ENCODE results near the gene PROCR.
"Not testable (repeated sequence)": the region's sequence is repeated elsewhere in the genome, so short reads cannot be mapped to it uniquely, and the experiment has no call there.

Gene PROCR

DNA sequence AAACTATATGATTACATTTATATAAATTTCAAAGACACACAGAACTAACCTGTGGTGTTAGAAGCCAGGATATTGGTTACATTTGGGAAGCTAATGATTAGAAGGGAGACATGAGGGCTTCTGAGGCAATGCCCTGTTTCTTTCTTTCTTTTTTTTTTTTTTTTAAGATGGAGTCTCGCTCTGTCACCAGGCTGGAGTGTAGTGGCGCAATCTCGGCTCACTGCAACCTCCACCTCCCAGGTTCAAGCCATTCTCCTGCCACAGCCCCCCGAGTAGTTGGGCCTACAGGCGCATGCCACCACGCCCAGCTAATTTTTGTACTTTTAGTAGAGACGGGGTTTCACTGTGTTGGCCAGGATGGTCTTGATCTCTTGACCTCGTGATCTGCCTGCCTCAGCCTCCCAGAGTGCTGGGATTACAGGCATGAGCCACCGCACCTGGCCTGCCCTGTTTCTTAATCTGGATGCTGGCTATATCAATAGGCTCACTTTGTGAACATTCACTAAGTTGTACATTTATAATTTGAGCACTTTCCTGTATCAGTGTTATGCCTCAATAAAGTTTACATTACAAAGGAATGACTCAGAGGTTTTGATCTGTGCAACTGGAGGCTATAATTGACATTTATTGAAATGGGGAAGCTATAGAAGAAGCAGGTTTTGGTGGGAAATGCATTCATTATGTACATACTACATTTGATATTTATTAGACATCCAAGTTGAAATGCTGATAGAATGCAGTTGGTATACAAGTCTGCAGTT lies 21.3 kb downstream of the PROCR start:
- DNase-seq: not testable (repeated sequence)

DNA sequence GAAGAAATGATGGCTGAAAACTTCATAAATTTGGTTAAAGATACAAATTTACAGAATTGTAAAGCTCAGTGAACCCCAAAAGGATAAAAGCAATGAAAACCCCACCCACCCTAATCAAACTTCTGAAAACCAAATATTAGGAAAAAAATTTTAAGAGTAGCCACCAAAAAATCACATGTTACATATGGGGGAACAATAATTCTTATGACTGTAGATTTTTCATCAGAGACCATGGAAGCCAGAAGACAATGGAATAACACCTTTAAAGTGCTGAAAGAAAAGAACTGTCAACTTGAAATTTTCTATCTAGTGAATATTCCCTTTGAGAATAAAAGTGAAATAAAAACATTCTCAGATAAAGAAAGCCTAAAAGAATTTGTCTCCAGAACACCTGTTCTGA lies 24.4 kb downstream of the PROCR start:
- DNase-seq: no peak

DNA sequence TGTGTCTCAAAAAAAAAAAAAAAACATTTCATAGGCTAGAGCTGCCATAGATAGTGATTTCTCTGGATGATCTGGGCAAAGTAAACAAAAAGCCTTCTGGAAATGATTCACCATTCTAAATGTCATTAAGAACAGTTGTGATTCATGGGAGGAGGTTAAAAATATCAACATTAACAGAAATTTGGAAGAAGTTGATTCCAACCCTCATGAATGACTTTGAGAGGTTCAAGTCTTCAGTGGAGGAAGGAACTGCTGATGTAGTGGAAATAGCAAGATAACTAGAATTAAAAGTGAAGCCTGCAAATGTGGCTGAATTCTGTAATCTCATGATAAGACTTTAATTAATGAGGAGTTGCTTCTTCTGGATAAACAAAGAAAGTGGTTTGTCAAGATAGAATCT lies 27.9 kb downstream of the PROCR start:
- DNase-seq: no peak

DNA sequence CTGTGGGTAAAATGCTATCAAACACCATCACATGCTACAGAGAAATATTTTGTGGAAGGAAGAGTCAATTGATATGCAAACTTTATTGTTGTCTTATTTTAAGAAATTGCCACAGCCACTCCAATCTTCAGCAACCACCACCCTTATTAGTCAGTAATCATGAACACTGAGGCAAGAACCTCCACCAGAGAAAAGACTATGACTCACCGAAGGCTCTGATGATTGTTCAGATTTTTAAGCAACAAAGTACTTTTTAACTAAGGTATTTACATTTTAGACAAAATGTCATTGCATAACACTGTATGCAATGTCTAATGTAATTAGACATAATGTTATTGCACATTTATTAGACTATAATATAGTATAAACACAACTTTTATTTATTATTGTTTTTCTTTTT lies 28.4 kb downstream of the PROCR start:
- no peak for DNase-seq

DNA sequence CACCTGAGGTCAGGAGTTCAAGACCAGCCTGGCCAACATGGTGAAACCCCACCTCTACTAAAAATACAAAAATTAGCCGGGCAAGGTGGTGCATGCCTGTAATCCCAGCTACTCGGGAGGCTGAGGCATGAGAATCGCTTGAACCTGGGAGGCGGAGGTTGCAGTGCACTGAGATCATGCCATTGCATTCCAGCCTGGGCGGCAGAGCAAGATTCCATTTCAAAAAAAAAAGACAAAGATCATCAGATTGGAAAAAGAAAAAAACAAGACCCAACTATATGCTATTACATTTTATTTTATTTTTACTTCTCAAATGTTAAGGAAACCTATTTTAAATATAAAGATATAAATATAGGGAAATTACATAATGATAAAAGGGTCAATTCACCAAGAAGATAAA lies 29.6 kb downstream of the PROCR start:
- not testable (repeated sequence) for DNase-seq

DNA sequence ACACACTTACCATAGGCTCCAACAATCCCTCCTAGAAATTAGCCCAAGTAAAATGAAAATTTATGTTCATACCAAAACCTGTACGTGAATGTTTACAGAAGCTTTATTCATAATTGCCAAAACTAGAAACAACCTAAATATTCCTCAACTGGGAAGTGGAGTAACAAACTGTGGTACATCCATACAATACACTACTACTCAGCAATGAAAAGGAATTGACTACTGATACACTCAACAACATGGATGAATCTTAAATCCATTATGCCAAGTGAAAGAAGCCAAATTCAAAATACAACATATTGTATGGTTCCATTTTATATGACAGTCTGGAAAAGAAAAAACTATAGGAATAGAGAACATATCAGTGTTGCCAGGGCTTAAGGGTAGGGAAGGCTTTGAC lies 34.9 kb downstream of the PROCR start:
- no peak for DNase-seq

DNA sequence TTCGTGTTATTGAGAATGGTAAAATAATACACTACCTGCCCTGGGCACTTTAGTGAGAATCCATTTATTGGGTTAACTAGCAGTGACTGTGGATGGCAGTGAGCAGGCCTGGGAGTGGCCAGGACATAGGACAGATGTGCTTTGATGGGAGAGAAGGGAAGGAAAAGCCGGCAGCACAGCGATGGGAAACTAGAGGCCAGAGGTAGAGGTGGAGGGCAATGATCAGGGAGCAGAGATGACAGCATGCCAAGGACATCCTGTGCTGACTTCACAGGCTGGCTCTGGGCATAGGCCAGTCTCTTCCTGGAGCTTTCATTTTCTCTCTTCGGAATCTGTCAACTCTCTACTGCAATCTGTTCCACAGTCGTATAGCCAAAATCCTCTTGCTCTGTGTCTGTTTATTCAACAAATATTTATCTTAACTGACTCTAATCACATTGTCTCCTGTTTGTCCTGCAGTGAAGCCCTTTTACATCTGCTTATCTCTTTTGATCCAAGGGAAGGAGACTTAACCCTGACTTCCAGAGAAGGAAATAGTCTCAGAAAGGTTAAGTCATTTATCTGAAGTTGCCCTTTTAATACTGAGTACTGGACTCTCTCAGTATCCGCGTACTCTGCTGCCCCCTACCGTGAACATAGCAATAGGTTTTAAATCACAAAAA lies 36.2 kb downstream of the PROCR start:
- DNase-seq: peak; percentile 67 to 81

DNA sequence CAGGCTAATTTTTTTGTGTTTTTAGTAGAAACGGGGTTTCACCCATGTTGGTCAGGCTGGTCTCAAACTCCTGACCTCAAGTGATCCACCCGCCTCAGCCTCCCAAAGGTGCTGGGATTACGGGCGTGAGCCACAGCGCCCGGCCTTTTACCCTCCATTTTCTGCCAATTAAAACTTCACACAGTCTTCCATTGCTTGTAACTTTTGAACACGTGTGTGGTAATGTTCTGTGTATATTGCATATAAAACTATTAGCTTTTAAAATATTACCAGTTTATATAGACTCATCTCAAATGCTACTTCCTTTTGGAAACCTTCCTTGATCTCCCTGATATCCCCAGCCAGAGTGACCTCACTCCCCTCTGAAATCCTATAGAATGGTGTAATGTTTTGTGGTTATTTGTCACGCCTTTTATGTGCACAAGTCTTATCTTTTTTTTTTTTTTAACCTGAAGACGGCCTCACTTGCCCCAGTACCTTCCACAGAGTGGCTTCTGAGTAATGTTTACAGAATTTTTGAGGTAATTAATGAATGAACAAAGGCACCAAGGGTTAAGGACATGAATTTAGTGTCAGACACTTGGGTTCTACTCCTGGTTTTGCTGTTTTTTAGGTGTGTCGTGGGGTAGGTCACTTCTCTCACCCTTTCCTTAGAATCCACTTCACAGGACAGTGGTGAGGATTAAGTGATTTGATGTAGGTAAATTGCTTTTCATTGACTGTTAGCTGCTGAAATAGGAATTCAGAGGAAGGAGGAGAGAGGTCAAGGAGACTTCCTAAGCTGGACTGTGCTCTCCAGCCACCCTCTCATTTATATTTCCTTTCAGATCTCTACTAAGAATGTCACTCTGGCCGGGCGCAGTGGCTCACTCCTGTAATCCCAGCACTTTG lies 43.4 kb downstream of the PROCR start:
- DNase-seq: no peak

DNA sequence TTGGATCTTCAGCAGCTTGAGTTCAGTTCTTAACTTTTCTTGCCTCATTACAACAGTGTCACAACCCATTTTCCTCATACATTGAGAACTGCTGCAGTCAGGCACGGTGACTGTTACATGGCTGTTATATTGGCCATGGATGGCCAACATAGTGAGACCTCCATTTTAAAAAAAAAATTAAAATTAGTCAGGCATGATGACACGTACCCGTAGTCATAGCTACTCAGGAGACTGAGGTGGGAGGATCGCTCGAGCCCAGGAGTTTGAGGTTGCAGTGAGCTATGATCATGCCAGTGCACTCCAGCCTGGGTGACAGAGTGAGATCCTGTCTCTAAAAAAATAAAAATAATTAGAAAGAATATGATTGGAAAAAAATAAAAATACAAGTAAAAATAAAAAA lies 44.7 kb downstream of the PROCR start:
- no peak for DNase-seq

DNA sequence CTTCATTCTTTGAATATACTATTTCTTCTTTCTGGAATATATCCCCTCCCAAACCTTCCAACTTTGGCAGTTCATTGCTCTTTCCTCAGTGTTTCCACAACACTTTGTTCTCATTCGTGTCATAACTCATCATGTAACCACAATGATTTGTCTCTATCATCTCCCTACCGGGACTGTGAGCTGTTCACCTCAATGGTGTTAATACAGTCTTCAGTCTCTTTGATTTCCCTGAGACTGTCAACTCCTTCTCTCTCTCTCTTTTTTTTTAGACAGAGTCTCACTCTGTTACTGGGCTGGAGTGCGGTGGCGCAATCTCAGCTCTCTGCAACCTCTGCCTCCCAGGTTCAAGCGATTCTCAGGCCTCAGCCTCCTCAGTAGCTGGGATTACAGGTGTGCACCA lies 52.1 kb downstream of the PROCR start:
- no peak for DNase-seq

DNA sequence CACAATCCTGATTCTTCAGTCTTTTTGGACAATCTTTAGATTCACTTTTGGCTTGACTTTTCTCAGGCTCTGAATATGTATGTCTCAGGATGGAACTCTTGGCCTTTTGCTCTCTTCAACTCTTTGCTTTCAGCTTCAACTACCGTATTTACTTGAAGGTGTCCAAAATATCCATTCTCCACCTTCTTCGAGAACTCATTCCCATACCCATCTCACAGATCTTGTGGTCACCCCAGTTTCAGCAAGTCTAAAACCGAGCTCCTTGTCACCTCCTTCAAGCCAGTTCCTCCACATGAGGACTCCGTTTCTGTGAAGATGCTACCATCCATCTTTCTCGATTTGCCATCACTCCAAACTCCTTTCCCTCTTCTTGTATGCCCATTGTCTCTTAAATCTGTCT lies 52.7 kb downstream of the PROCR start:
- no peak for DNase-seq

DNA sequence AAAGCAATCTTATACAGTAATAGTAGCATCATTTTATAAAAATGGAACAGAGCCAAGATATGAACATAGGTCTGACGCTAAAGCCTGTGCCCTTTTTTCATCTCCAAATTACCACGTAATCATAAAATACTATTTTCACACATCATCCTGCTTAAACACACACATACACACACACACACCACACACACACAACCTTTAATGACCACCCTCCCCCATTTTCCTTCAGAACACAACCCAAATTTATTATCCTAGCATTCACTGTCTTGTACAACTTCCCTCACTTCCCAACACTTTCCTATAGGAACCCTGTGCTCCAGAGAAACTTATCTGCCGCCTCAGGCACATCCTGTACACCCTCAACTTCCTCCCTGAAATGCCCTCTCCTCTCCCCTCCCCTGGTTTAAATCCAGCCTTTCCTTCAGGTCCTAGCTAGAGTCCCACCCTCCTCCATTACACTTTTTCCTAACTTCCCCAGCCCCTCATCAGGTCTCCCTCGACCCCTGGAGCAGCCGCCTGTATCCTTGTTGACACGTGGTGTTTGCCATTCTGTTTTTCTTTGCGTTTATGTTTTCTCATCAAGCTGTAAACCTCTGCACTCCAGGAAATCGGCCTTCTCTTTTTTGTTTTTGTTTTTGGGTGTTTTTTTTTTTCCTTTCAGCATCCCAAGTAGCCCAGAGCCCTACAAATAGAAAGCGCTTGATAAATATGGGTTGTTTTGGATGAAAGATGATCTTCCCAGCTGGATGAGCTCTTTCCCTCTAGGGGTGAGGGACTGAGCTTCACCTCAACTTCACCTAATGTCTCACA lies 53.6 kb downstream of the PROCR start:
- no peak for DNase-seq

DNA sequence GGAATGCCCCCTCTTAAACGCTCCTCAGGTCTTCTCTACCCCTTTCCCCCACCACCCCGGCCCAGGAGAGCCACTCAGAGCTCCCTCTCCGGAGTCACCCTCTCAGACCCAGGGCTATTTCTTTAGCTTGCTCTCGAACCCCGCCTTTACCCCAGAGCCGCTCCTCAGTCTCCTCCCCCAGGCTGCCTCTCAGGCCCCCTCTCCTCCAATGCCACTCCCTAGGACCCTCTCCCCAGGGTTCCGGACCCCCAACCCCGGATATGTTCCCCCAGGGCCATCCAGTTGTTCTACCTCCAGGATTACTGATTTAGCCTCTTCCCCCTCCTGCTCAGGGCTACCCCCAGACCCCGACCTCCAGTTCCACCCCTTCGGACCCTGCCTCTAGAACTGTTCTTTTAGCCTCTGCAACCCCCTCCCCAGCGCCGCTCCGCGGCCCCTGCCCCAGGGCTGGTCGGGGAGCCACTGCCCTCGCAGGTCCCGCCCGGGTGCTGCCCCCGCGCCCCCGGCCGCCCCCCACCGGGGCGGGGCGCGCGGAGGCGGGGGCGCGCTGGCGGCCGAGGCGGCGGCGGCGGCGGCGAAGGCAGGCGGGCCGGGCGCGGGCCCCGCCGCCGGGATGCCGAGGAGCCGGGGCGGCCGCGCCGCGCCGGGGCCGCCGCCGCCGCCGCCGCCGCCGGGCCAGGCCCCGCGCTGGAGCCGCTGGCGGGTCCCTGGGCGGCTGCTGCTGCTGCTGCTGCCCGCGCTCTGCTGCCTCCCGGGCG lies 54.4 kb downstream of the PROCR start, which contains the start of gene MMP24:
MMP24 (plus strand) TSS at position 565 of the 758 bp plus-strand sequence; CDS start at position 614, 49 bp downstream.
- no peak for DNase-seq

All from NCI-H2081 (cell line).